ENCODE data around the gene PCK2.

PCK2 gene

GRCh38 chr14:24062216-24062980, 31.7 kb upstream of the PCK2 start:
- TF ChIP-seq, protein P1, sequence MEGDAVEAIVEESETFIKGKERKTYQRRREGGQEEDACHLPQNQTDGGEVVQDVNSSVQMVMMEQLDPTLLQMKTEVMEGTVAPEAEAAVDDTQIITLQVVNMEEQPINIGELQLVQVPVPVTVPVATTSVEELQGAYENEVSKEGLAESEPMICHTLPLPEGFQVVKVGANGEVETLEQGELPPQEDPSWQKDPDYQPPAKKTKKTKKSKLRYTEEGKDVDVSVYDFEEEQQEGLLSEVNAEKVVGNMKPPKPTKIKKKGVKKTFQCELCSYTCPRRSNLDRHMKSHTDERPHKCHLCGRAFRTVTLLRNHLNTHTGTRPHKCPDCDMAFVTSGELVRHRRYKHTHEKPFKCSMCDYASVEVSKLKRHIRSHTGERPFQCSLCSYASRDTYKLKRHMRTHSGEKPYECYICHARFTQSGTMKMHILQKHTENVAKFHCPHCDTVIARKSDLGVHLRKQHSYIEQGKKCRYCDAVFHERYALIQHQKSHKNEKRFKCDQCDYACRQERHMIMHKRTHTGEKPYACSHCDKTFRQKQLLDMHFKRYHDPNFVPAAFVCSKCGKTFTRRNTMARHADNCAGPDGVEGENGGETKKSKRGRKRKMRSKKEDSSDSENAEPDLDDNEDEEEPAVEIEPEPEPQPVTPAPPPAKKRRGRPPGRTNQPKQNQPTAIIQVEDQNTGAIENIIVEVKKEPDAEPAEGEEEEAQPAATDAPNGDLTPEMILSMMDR (IDR thresholded peaks at IDR 0.05; ENCODE audit: low read length, missing control alignments), result no peak
- H3K4me3 ChIP-seq (replicated peaks; ENCODE audit: low read depth, low read length), result no peak overlapping the region
- no peak for DNase-seq (ENCODE audit: low read depth)

DNA sequence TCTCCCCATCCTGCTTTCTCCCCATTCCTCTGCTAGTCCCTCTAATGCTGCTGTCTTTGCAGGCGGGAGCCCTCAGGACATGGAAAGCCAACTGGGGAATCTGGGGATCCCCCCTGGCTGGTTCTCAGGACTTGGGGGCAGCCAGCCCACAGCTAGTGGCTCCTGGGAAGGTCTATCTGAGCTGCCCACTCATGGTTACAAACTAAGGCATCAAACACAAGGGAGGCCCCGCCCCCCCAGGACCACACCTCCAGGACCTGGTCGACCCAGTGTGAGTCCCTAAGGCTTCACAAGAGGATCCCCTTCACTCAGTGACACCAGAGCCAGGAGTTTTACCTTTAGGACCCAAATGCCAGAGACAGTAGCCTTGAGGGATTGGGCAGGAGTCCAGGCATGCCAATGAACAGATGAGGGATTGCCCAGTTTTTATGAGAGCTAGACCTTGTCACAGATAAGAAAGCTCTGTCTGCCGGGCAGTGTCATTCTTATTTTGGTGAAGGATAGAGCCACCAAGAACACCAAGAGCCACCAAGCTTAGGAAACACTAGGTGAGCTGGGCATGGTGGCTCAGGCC, 30.8 kb upstream of the PCK2 start:
- no peak overlapping the region for H3K4me3 ChIP-seq (replicated peaks; ENCODE audit: low read depth, low read length)
- DNase-seq (ENCODE audit: low read depth), result no peak
- TF ChIP-seq, protein P1 (IDR thresholded peaks at IDR 0.05; ENCODE audit: low read length, missing control alignments), result no peak

GRCh38 chr14:24064091-24064795, 29.9 kb upstream of the PCK2 start:
- TF ChIP-seq, protein P1 (IDR thresholded peaks at IDR 0.05; ENCODE audit: low read length, missing control alignments), result no peak
- DNase-seq (ENCODE audit: low read depth), result no peak
- H3K4me3 ChIP-seq (replicated peaks; ENCODE audit: low read depth, low read length), result no peak overlapping the region

GRCh38 chr14:24064856-24065255, 29.3 kb upstream of the PCK2 start:
- TF ChIP-seq, protein P1 (IDR thresholded peaks at IDR 0.05; ENCODE audit: low read length, missing control alignments), result no peak
- DNase-seq (ENCODE audit: low read depth), result no peak
- H3K4me3 ChIP-seq (replicated peaks; ENCODE audit: low read depth, low read length), result no peak overlapping the region

GRCh38 chr14:24065408-24065807, 28.7 kb upstream of the PCK2 start:
- DNase-seq (ENCODE audit: low read depth), result no peak
- H3K4me3 ChIP-seq (replicated peaks; ENCODE audit: low read depth, low read length), result no peak overlapping the region
- TF ChIP-seq, protein P1 (IDR thresholded peaks at IDR 0.05; ENCODE audit: low read length, missing control alignments), result no peak

DNA sequence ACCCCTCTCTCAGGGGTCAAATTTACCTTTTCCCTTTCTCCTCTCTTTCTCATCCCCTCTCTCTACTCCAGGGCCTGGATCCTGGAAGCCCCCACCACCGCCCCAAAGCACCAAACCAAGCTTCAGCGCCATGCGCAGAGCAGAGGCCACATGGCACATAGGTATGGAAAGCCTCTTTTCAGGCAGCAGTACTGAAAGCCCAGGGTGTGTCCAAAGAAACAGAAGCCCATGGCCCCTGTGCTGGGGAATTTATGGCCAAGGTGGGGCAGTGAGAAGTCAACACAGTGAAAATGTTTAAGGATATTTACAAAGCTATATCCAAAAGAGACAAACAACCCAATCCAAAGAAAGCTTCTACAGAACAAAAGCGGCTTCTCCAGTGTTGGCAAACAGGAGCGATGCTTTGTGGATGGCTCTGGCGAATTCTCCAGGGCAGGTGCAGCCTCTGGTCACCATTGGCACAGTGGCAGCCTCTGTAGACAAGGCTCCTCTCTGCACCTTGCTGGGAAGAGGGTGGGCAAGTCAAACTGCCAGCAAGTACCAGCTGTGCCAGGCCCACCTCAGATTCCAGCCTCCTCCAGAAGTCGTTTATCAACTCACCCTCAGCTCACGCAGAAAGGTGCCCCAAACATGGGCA, 27.5 kb upstream of the PCK2 start:
- no peak overlapping the region for H3K4me3 ChIP-seq (replicated peaks; ENCODE audit: low read depth, low read length)
- no peak for DNase-seq (ENCODE audit: low read depth)
- TF ChIP-seq, protein P1 (IDR thresholded peaks at IDR 0.05; ENCODE audit: low read length, missing control alignments), result no peak
